HEK293 (cell line): ENCODE data around the gene UROC1.

ENCODE experiments used
- CTCF ChIA-PET: fragments of 350-600 bp; formaldehyde crosslinking; extraction: SDS; loops from one replicate; lab custom pipeline; 2021; ENCODE audit warnings: antibody characterized with exemption; lab: Yijun Ruan, JAX
- POLR2A ChIA-PET: fragments of 300-600 bp; formaldehyde crosslinking; extraction: SDS; loops from one replicate; lab custom pipeline; 2020; ENCODE audit warnings: antibody characterized with exemption, inconsistent platforms; lab: Yijun Ruan, JAX
- H3K27ac ChIP-seq: fragments of 200-500 bp; sonication (Bioruptor generic); 2 replicates; pipeline ENCODE4 v1.5.1; 2014; ENCODE audit warnings: low read depth, low read length, control low read depth, inconsistent platforms; ENCODE audit errors: extremely low read depth
- H3K36me3 ChIP-seq, 2 experiments: fragments of 200-500 bp in 1 of 2; sonication (Bioruptor generic) in 1 of 2; 1 replicate in 1 of 2; 2 replicates in 1 of 2; pipeline ENCODE4 v1.5.1; 2014 to 2017; ENCODE audit warnings: inconsistent platforms in 2 of 2, low read length in 2 of 2; ENCODE audit not compliant: control insufficient read depth in 2 of 2, insufficient read depth in 1 of 2
- H3K4me1 ChIP-seq: fragments of 200-500 bp; sonication (Bioruptor generic); 2 replicates; pipeline ENCODE4 v1.5.1; 2014; ENCODE audit warnings: mild to moderate bottlenecking, low read length, inconsistent platforms; ENCODE audit not compliant: control insufficient read depth, insufficient read depth
- H3K4me3 ChIP-seq: 2 replicates; pipeline ENCODE4 v1.5.1; 2011; ENCODE audit warnings: low read depth, mild to moderate bottlenecking, control low read depth, low read length, moderate library complexity
- H3K9me3 ChIP-seq: fragments of 200-500 bp; sonication (Bioruptor generic); 2 replicates; pipeline ENCODE4 v1.5.1; 2014; ENCODE audit warnings: low read depth, low read length, inconsistent platforms; ENCODE audit not compliant: control insufficient read depth, insufficient read depth
- KLF9 ChIP-seq: fragments of 450-650 bp; formaldehyde crosslinking; IDR thresholded peaks from 2 replicates; pipeline ENCODE4 v1.5.1; 2016; ENCODE audit warnings: missing biosample characterization, missing genetic modification characterization, low read depth
- SALL2 ChIP-seq: fragments of 450-650 bp; formaldehyde crosslinking; IDR thresholded peaks from 2 replicates; pipeline ENCODE4 v1.5.0; 2017; ENCODE audit warnings: missing biosample characterization, mild to moderate bottlenecking, missing genetic modification characterization, borderline replicate concordance
- TRIM28 ChIP-seq: IDR thresholded peaks from 2 replicates; pipeline ENCODE4 v1.6.1; 2011; ENCODE audit warnings: low read length, control low read depth, borderline replicate concordance
- YY2 ChIP-seq: fragments of 450-650 bp; formaldehyde crosslinking; IDR thresholded peaks from 2 replicates; pipeline ENCODE4 v1.5.1; 2016; ENCODE audit warnings: missing biosample characterization, missing genetic modification characterization
- ZBTB17 ChIP-seq: fragments of 450-650 bp; formaldehyde crosslinking; IDR thresholded peaks from 2 replicates; pipeline ENCODE4 v1.5.1; 2016; ENCODE audit warnings: missing biosample characterization, missing genetic modification characterization
- ZBTB21 ChIP-seq: fragments of 450-650 bp; formaldehyde crosslinking; IDR thresholded peaks from 2 replicates; pipeline ENCODE4 v1.5.1; 2017; ENCODE audit warnings: missing biosample characterization, missing genetic modification characterization
- ZBTB7A ChIP-seq: fragments of 450-650 bp; formaldehyde crosslinking; IDR thresholded peaks from 2 replicates; pipeline ENCODE4 v1.5.1; 2016; ENCODE audit warnings: low read depth, missing biosample characterization, missing genetic modification characterization
- ZFP3 ChIP-seq: fragments of 450-650 bp; formaldehyde crosslinking; IDR thresholded peaks from 2 replicates; pipeline ENCODE4 v1.5.1; 2016; ENCODE audit warnings: low read depth, missing biosample characterization, missing genetic modification characterization
- ZNF133 ChIP-seq: fragments of 450-650 bp; formaldehyde crosslinking; IDR thresholded peaks from 2 replicates; pipeline ENCODE4 v1.5.1; 2016; ENCODE audit warnings: missing biosample characterization, missing genetic modification characterization
- ZNF16 ChIP-seq: fragments of 450-650 bp; formaldehyde crosslinking; IDR thresholded peaks from 2 replicates; pipeline ENCODE4 v1.5.1; 2016; ENCODE audit warnings: low read depth, missing biosample characterization, missing genetic modification characterization
- ZNF184 ChIP-seq: fragments of 450-650 bp; IDR thresholded peaks from 2 replicates; pipeline ENCODE4 v1.5.1; 2018; ENCODE audit warnings: missing biosample characterization, mild to moderate bottlenecking, missing genetic modification characterization
- ZNF214 ChIP-seq: fragments of 450-650 bp; formaldehyde crosslinking; IDR thresholded peaks from 2 replicates; pipeline ENCODE4 v1.5.1; 2017; ENCODE audit warnings: missing biosample characterization, mild to moderate bottlenecking, missing genetic modification characterization, borderline replicate concordance
- ZNF266 ChIP-seq: fragments of 450-650 bp; formaldehyde crosslinking; IDR thresholded peaks from 2 replicates; pipeline ENCODE4 v1.5.1; 2016; ENCODE audit warnings: missing biosample characterization, missing genetic modification characterization, low read depth
- ZNF354C ChIP-seq: fragments of 450-650 bp; formaldehyde crosslinking; IDR thresholded peaks from 2 replicates; pipeline ENCODE4 v1.5.1; 2016; ENCODE audit warnings: missing biosample characterization, missing genetic modification characterization, low read depth, borderline replicate concordance
- ZNF37A ChIP-seq: fragments of 450-650 bp; IDR thresholded peaks from 2 replicates; pipeline ENCODE4 v1.5.1; 2018; ENCODE audit warnings: missing biosample characterization, missing genetic modification characterization
- ZNF391 ChIP-seq: fragments of 450-650 bp; formaldehyde crosslinking; IDR thresholded peaks from 2 replicates; pipeline ENCODE4 v1.5.1; 2016; ENCODE audit warnings: low read depth, missing biosample characterization, missing genetic modification characterization, borderline replicate concordance
- ZNF48 ChIP-seq: fragments of 450-650 bp; formaldehyde crosslinking; IDR thresholded peaks from 2 replicates; pipeline ENCODE4 v1.5.1; 2016; ENCODE audit warnings: missing biosample characterization, missing genetic modification characterization
- ZNF501 ChIP-seq: fragments of 450-650 bp; formaldehyde crosslinking; IDR thresholded peaks from 2 replicates; pipeline ENCODE4 v1.5.1; 2016; ENCODE audit warnings: missing biosample characterization, missing genetic modification characterization
- ZNF521 ChIP-seq: fragments of 450-650 bp; formaldehyde crosslinking; IDR thresholded peaks from 2 replicates; pipeline ENCODE4 v1.5.1; 2017; ENCODE audit warnings: missing biosample characterization, mild to moderate bottlenecking, missing genetic modification characterization
- ZNF529 ChIP-seq: fragments of 450-650 bp; formaldehyde crosslinking; IDR thresholded peaks from 2 replicates; pipeline ENCODE4 v1.5.1; 2017; ENCODE audit warnings: missing genetic modification characterization, missing biosample characterization; ENCODE audit not compliant: insufficient replicate concordance
- ZNF544 ChIP-seq: fragments of 450-650 bp; formaldehyde crosslinking; IDR thresholded peaks from 2 replicates; pipeline ENCODE4 v1.5.0; 2017; ENCODE audit warnings: missing biosample characterization, missing genetic modification characterization
- ZNF548 ChIP-seq: fragments of 450-650 bp; formaldehyde crosslinking; IDR thresholded peaks from 2 replicates; pipeline ENCODE4 v1.5.1; 2016; ENCODE audit warnings: missing biosample characterization, missing genetic modification characterization
- ZNF555 ChIP-seq: fragments of 450-650 bp; formaldehyde crosslinking; conservative IDR thresholded peaks from 2 replicates; pipeline ENCODE4 v1.5.1; 2017; ENCODE audit warnings: missing biosample characterization, mild to moderate bottlenecking, missing genetic modification characterization, inconsistent platforms
- ZNF560 ChIP-seq: fragments of 450-650 bp; formaldehyde crosslinking; IDR thresholded peaks from 2 replicates; pipeline ENCODE4 v1.5.1; 2017; ENCODE audit warnings: missing biosample characterization, missing genetic modification characterization, borderline replicate concordance
- ZNF677 ChIP-seq: fragments of 450-650 bp; IDR thresholded peaks from 2 replicates; pipeline ENCODE4 v1.5.0; 2018; ENCODE audit warnings: missing biosample characterization, mild to moderate bottlenecking, missing genetic modification characterization, moderate library complexity
- ZNF747 ChIP-seq: fragments of 450-650 bp; formaldehyde crosslinking; IDR thresholded peaks from 2 replicates; pipeline ENCODE4 v1.5.1; 2016; ENCODE audit warnings: missing biosample characterization, missing genetic modification characterization
- TF ChIP-seq, protein P1 (sequence below): fragments of 450-650 bp; IDR thresholded peaks from 2 replicates; pipeline ENCODE4 v1.5.1; 2018; ENCODE audit warnings: missing biosample characterization, mild to moderate bottlenecking, missing genetic modification characterization

Gene UROC1

GRCh38 chr3:126527455-126528211, 10.1 kb upstream of the UROC1 start:
- Histone ChIP-seq H3K4me3 (no peak overlapping the region), H3K27ac (no peak overlapping the region), H3K4me1 (no peaks in the 10 kb centered on the region), H3K36me3 (no peaks in the 10 kb centered on the region), H3K9me3 (no peaks in the 10 kb centered on the region)
- ChIA-PET CTCF (no interaction called here), POLR2A (no interaction called here)
- no peak for TF ChIP-seq ZNF677 (tag by site-specific recombination)
- TF ChIP-seq ZFP3 (tag by site-specific recombination), result peak; percentile 76
- TF ChIP-seq ZNF529, result no peak
- TF ChIP-seq ZNF266 (tag by site-specific recombination), result no peak
- no peak for TF ChIP-seq ZBTB7A
- TF ChIP-seq ZNF521 (tag by site-specific recombination), result no peak

- POLR2A ChIA-PET, result no interaction called here
- no peak for TF ChIP-seq ZNF214 (tag by site-specific recombination)
- TF ChIP-seq ZBTB21, result no peak
- no peak for TF ChIP-seq ZNF48 (tag by site-specific recombination)
- no peak for TF ChIP-seq SALL2 (tag by site-specific recombination)
- TF ChIP-seq, protein P1, sequence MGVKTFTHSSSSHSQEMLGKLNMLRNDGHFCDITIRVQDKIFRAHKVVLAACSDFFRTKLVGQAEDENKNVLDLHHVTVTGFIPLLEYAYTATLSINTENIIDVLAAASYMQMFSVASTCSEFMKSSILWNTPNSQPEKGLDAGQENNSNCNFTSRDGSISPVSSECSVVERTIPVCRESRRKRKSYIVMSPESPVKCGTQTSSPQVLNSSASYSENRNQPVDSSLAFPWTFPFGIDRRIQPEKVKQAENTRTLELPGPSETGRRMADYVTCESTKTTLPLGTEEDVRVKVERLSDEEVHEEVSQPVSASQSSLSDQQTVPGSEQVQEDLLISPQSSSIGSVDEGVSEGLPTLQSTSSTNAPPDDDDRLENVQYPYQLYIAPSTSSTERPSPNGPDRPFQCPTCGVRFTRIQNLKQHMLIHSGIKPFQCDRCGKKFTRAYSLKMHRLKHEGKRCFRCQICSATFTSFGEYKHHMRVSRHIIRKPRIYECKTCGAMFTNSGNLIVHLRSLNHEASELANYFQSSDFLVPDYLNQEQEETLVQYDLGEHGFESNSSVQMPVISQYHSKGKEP (tag by site-specific recombination), result no peak
- TF ChIP-seq ZNF391 (tag by site-specific recombination), result no peak
- no peak for TF ChIP-seq ZNF133 (tag by site-specific recombination)
- TF ChIP-seq ZNF747 (tag by site-specific recombination), result no peak
- no peak for TF ChIP-seq ZNF184 (tag by site-specific recombination)
- no peak for TF ChIP-seq ZNF548 (tag by site-specific recombination)
- TF ChIP-seq ZNF16 (tag by site-specific recombination), result no peak
- no peak for TF ChIP-seq ZBTB17 (tag by site-specific recombination)
- no peak for TF ChIP-seq ZNF555 (tag by site-specific recombination)
- no peak for TF ChIP-seq KLF9
- no peak for TF ChIP-seq ZNF354C
- TF ChIP-seq, all 188 proteins: peak for 0
- CTCF ChIA-PET, result interaction anchor here (0.5 kb wide), 1 partner anchor 126 kb away, joined by 7 read pairs; no protein-coding TSS in a partner anchor
- Histone ChIP-seq H3K4me3 (no peak overlapping the region), H3K36me3 (no peaks in the 10 kb centered on the region), H3K9me3 (no peaks in the 10 kb centered on the region), H3K27ac (no peak overlapping the region), H3K4me1 (no peaks in the 10 kb centered on the region)
Measured at GRCh38 chr3:126527006-126527405, 9.4 kb upstream of the UROC1 start.

- Histone ChIP-seq H3K36me3 (no peaks in the 10 kb centered on the region), H3K27ac (no peak overlapping the region), H3K4me3 (no peak overlapping the region), H3K4me1 (no peaks in the 10 kb centered on the region), H3K9me3 (no peaks in the 10 kb centered on the region)
- TF ChIP-seq ZBTB17 (tag by site-specific recombination) (no peak), ZNF560 (tag by site-specific recombination) (no peak), TRIM28 (no peak), ZNF501 (tag by site-specific recombination) (no peak), ZNF544 (tag by site-specific recombination) (no peak), YY2 (no peak), ZNF37A (tag by site-specific recombination) (no peak)
- ChIA-PET CTCF (interaction anchor here (0.5 kb wide), 1 partner anchor 126 kb away, joined by 7 read pairs; no protein-coding TSS in a partner anchor), POLR2A (no interaction called here)
Measured at GRCh38 chr3:126526668-126527005, 9.1 kb upstream of the UROC1 start.
